ENCODE measurements around the gene SCN1A.

DNA sequence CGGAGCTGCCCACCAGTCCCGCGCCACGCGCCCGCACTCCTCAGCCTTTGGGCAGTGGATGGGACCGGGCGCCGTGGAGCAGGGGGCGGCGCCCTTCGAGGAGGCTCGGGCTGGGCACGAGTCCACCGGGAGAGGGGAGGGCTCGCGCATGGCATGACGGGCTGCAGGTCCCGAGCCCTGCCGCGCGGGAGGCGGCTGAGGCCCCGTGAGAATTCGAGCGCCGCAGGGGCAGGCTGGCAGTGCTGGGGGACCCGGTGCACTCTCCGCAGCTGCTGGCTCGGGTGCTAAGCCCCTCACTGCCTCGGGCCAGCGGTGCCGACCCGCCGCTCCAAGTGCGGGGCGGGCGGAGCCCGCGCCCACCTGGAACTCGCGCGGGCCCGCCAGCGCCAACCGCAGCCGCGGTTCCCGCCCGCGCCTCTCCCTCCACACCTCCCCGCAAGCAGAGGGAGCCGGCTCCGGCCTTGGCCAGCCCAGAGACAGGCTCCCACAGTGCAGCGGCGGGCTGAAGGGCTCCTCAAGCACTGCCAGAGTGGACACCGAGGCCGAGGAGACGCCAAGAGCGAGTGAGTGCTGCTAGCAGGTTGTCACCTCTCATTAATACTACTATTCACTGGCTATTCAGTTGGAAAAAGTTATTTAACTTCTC lies 170.7 kb downstream of the SCN1A start:
- no peak for TF ChIP-seq POLR2AphosphoS5 (IDR thresholded peaks at IDR 0.05; ENCODE audit: borderline replicate concordance, low read depth, low read length)
- no peak for TF ChIP-seq EZH2 (IDR thresholded peaks at IDR 0.05)
